ENCODE data around the gene TEX38. TPM values are rescaled to one million over a fixed set of nuclear protein-coding genes. Genes with fewer than 3 reads are reported as not detected.
"Not testable (repeated sequence)": the region's sequence is repeated elsewhere in the genome, so short reads cannot be mapped to it uniquely, and the experiment has no call there.

Gene TEX38
- total RNA-seq, 1 donor from 2014 or later = not detected

GRCh38 chr1:46647611-46648010 lies 24.0 kb upstream of the TEX38 start:
- Histone ChIP-seq H3K27ac (no peak overlapping the region), H4K20me1 (ENCODE audit: low read depth) (no peaks in the 10 kb centered on the region), H3K27me3 (no peaks in the 10 kb centered on the region), H3K4me3 (no peak overlapping the region), H3K9ac (no peak overlapping the region), H3K4me1 (no peaks in the 10 kb centered on the region), H3K36me3 (peaks cover 19% of the 10 kb centered on the region), H3K4me2 (no peak overlapping the region), H2AFZ (replicated peaks) (no peak overlapping the region), H3F3A (ENCODE audit: low read depth) (no peaks in the 10 kb centered on the region), H3K9me3 (ENCODE audit: low read depth) (no peaks in the 10 kb centered on the region), H3K79me2 (ENCODE audit: low read depth) (no peaks in the 10 kb centered on the region)
- Mint-ChIP-seq H3K36me3 (peaks cover 42% of the 10 kb centered on the region), H3K27ac (no peak overlapping the region), H3K4me1 (no peaks in the 10 kb centered on the region), H3K4me3 (no peak overlapping the region), H3K27me3 (ENCODE audit: insufficient read depth, low read depth) (peaks cover 3% of the 10 kb centered on the region), H3K9me3 (peaks cover 22% of the 10 kb centered on the region)
- TF ChIP-seq CTCF (IDR thresholded peaks at IDR 0.05) (no peak), EZH2phosphoT487 (IDR thresholded peaks at IDR 0.05) (no peak), EZH2 (IDR thresholded peaks at IDR 0.05) (no peak)
- DNase-seq (ENCODE audit: low spot score) = no peak

- Histone ChIP-seq H3K36me3 (peaks cover 20% of the 10 kb centered on the region), H4K20me1 (ENCODE audit: low read depth) (no peaks in the 10 kb centered on the region), H3K4me2 (no peak overlapping the region), H3K79me2 (ENCODE audit: low read depth) (no peaks in the 10 kb centered on the region), H3K4me1 (no peaks in the 10 kb centered on the region), H3K9ac (no peak overlapping the region), H2AFZ (replicated peaks) (no peak overlapping the region), H3K9me3 (ENCODE audit: low read depth) (no peaks in the 10 kb centered on the region), H3F3A (ENCODE audit: low read depth) (no peaks in the 10 kb centered on the region), H3K27ac (no peak overlapping the region), H3K27me3 (no peaks in the 10 kb centered on the region), H3K4me3 (no peak overlapping the region)
- peaks cover 22% of the 10 kb centered on the region for H3K9me3 Mint-ChIP-seq
- H3K27ac Mint-ChIP-seq = no peak overlapping the region
- TF ChIP-seq CTCF (IDR thresholded peaks at IDR 0.05) = no peak
- no peak for TF ChIP-seq EZH2 (IDR thresholded peaks at IDR 0.05)
- no peak for TF ChIP-seq EZH2phosphoT487 (IDR thresholded peaks at IDR 0.05)
- H3K27me3 Mint-ChIP-seq (ENCODE audit: insufficient read depth, low read depth) = peaks cover 3% of the 10 kb centered on the region
- H3K4me3 Mint-ChIP-seq = no peak overlapping the region
- no peaks in the 10 kb centered on the region for H3K4me1 Mint-ChIP-seq
- no peak for DNase-seq (ENCODE audit: low spot score)
- peaks cover 44% of the 10 kb centered on the region for H3K36me3 Mint-ChIP-seq
These were observed 21.9 kb upstream of the TEX38 start for GRCh38 chr1:46649764-46650163.

GRCh38 chr1:46650491-46650890 lies 21.2 kb upstream of the TEX38 start:
- Histone ChIP-seq H3F3A (ENCODE audit: low read depth) (no peaks in the 10 kb centered on the region), H2AFZ (replicated peaks) (no peak overlapping the region)
- TF ChIP-seq EZH2phosphoT487 (IDR thresholded peaks at IDR 0.05) (no peak), CTCF (IDR thresholded peaks at IDR 0.05) (no peak), EZH2 (IDR thresholded peaks at IDR 0.05) (no peak)

GRCh38 chr1:46651152-46651551 lies 20.5 kb upstream of the TEX38 start:
- not testable (repeated sequence) for H3K4me1 Mint-ChIP-seq; H3K9me3 ChIP-seq (ENCODE audit: low read depth); H3K27me3 ChIP-seq; H3K4me1 ChIP-seq; DNase-seq (ENCODE audit: low spot score); H3K27ac Mint-ChIP-seq; H4K20me1 ChIP-seq (ENCODE audit: low read depth); H3K27ac ChIP-seq; H2AFZ ChIP-seq (replicated peaks); H3F3A ChIP-seq (ENCODE audit: low read depth); H3K4me3 ChIP-seq; H3K4me2 ChIP-seq; H3K9ac ChIP-seq; H3K4me3 Mint-ChIP-seq; H3K27me3 Mint-ChIP-seq (ENCODE audit: insufficient read depth, low read depth); H3K79me2 ChIP-seq (ENCODE audit: low read depth)
- peaks cover 23% of the 10 kb centered on the region for H3K36me3 ChIP-seq
- Mint-ChIP-seq H3K9me3 (peaks cover 22% of the 10 kb centered on the region), H3K36me3 (peaks cover 56% of the 10 kb centered on the region)

More at GRCh38 chr1:46650491-46650890, 21.2 kb upstream of the TEX38 start:
- Histone ChIP-seq H4K20me1 (ENCODE audit: low read depth) (no peaks in the 10 kb centered on the region), H3K9ac (no peak overlapping the region), H3K27me3 (no peaks in the 10 kb centered on the region), H3K79me2 (ENCODE audit: low read depth) (no peaks in the 10 kb centered on the region), H3K27ac (no peak overlapping the region), H3K36me3 (peaks cover 23% of the 10 kb centered on the region), H3K4me1 (no peaks in the 10 kb centered on the region), H3K4me2 (no peak overlapping the region), H3K4me3 (no peak overlapping the region), H3K9me3 (ENCODE audit: low read depth) (no peaks in the 10 kb centered on the region)
- H3K9me3 Mint-ChIP-seq = peaks cover 22% of the 10 kb centered on the region
- peaks cover 2% of the 10 kb centered on the region for H3K27me3 Mint-ChIP-seq (ENCODE audit: insufficient read depth, low read depth)
- H3K36me3 Mint-ChIP-seq = peaks cover 49% of the 10 kb centered on the region
- no peak for DNase-seq (ENCODE audit: low spot score)
- H3K27ac Mint-ChIP-seq = no peak overlapping the region
- no peak overlapping the region for H3K4me3 Mint-ChIP-seq
- no peaks in the 10 kb centered on the region for H3K4me1 Mint-ChIP-seq

All from neural progenitor cell (in vitro differentiated cells).